Measurements from ENCODE around the gene BABAM2. TPM values are rescaled to one million over a fixed set of nuclear protein-coding genes. Genes with fewer than 3 reads are reported as not detected.

BABAM2 gene
- total and polyA plus RNA-seq, 2 experiments from 2014 or later, result 17.8 to 21.5 TPM

DNA sequence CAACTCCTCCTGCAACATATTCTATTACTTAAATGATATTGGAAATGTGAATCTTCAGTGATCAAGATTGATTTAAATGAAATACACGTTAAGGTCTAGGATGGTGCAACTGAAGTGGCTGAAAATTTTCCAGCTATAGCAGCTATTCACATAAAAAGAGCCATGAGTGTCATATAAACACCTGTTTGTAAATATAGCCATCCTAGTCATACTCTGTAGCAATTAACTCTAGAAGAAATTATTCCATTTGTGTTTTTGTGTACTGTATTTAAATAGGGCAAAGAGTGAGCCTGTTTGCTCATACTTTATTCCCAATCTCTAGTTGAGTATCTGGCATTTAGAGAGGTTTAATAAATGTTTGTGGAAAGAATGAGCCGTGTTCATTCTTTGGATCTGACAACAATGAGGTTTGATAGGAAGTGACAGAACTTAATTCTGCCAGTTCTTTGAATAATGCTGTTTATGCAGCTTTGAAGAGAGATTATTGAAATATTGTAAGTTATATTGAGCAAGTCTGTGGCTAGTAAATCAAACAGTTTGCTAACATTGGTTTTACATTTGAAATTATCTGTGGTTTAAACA, 49.7 kb downstream of the BABAM2 start (continued):
- TF ChIP-seq, protein P1, sequence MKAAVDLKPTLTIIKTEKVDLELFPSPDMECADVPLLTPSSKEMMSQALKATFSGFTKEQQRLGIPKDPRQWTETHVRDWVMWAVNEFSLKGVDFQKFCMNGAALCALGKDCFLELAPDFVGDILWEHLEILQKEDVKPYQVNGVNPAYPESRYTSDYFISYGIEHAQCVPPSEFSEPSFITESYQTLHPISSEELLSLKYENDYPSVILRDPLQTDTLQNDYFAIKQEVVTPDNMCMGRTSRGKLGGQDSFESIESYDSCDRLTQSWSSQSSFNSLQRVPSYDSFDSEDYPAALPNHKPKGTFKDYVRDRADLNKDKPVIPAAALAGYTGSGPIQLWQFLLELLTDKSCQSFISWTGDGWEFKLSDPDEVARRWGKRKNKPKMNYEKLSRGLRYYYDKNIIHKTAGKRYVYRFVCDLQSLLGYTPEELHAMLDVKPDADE (IDR thresholded peaks at IDR 0.05), result no peak
- TF ChIP-seq, protein P2, sequence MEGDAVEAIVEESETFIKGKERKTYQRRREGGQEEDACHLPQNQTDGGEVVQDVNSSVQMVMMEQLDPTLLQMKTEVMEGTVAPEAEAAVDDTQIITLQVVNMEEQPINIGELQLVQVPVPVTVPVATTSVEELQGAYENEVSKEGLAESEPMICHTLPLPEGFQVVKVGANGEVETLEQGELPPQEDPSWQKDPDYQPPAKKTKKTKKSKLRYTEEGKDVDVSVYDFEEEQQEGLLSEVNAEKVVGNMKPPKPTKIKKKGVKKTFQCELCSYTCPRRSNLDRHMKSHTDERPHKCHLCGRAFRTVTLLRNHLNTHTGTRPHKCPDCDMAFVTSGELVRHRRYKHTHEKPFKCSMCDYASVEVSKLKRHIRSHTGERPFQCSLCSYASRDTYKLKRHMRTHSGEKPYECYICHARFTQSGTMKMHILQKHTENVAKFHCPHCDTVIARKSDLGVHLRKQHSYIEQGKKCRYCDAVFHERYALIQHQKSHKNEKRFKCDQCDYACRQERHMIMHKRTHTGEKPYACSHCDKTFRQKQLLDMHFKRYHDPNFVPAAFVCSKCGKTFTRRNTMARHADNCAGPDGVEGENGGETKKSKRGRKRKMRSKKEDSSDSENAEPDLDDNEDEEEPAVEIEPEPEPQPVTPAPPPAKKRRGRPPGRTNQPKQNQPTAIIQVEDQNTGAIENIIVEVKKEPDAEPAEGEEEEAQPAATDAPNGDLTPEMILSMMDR (conservative IDR thresholded peaks at IDR 0.05; ENCODE audit: low read depth in 2 of 2), result no peak
- TF ChIP-seq JUNB (IDR thresholded peaks at IDR 0.05; ENCODE audit: unreplicated experiment), result no peak
- TF ChIP-seq NANOG (IDR thresholded peaks at IDR 0.05; ENCODE audit: borderline replicate concordance), result no peak
- TF ChIP-seq ZNF114 (CRISPR knock-in tag; IDR thresholded peaks at IDR 0.05), result no peak
- no peak for TF ChIP-seq STAT1 (IDR thresholded peaks at IDR 0.05; ENCODE audit: unreplicated experiment)
- no peak for TF ChIP-seq CREB1 (CRISPR knock-in tag; IDR thresholded peaks at IDR 0.05; ENCODE audit: low read depth)

DNA sequence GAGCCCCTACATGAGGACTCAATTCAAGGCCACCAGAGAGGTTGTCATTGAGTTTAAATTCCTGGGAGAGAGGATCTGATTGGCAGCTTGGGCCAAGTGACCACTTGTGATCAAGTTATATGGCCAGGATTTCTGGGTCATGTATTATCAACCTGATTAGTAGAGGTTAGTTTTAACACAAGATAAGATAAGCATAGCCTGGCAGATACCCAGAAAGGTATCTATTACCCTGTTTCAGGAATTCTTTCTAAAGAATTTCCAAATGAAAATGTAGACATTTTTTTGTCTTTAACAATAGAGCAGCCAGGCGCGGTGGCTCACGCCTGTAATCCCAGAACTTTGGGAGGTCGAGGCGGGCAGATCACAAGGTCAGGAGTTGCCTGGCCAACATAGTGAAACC, 50.5 kb downstream of the BABAM2 start:
- Histone ChIP-seq H3K4me3 (no peak overlapping the region), H3K27me3 (ENCODE audit: insufficient read depth) (peaks cover 26% of the 10 kb centered on the region), H3K4me2 (no peak overlapping the region), H4K20me1 (replicated peaks; ENCODE audit: insufficient read depth) (peaks cover 7% of the 10 kb centered on the region; the same call in 1 of the 2 replicates), H3K9me2 (ENCODE audit: insufficient read depth) (no peaks in the 10 kb centered on the region), H3F3A (replicated peaks; ENCODE audit: low read depth) (no peaks in the 10 kb centered on the region), H3K27ac (ENCODE audit: low read depth) (no peak overlapping the region), H2AFZ (no peak overlapping the region), H3K4me1 (ENCODE audit: insufficient read depth) (peaks cover 6% of the 10 kb centered on the region), H3K36me3 (ENCODE audit: insufficient read depth) (no peaks in the 10 kb centered on the region), H3K79me2 (replicated peaks; ENCODE audit: insufficient read depth) (no peaks in the 10 kb centered on the region)
- peaks cover 9% of the 10 kb centered on the region; the same call in 2 of the 3 replicates for H3K4me1 Mint-ChIP-seq
- H3K27me3 Mint-ChIP-seq (ENCODE audit: insufficient read depth, low read depth, poor library complexity), result peaks cover 10% of the 10 kb centered on the region
- H3K27ac Mint-ChIP-seq, result no peak overlapping the region
- H3K9me3 Mint-ChIP-seq, result no peaks in the 10 kb centered on the region
- no peak for ATAC-seq
- DNase-seq (ENCODE audit: low spot score), result no peak
- no peaks in the 10 kb centered on the region; the same call in 2 of the 3 replicates for H3K36me3 Mint-ChIP-seq (ENCODE audit: low read depth)
- H3K4me3 Mint-ChIP-seq, result no peak overlapping the region
- TF ChIP-seq NANOG (IDR thresholded peaks at IDR 0.05; ENCODE audit: borderline replicate concordance) (no peak), JUNB (IDR thresholded peaks at IDR 0.05; ENCODE audit: unreplicated experiment) (no peak), ZNF114 (CRISPR knock-in tag; IDR thresholded peaks at IDR 0.05) (no peak), POLR2AphosphoS5 (IDR thresholded peaks at IDR 0.05; ENCODE audit: low read depth) (no peak), ZNF331 (CRISPR knock-in tag; IDR thresholded peaks at IDR 0.05; ENCODE audit: low read depth) (no peak), EZH2phosphoT487 (IDR thresholded peaks at IDR 0.05; ENCODE audit: unreplicated experiment) (no peak), EZH2 (IDR thresholded peaks at IDR 0.05; ENCODE audit: low read depth, unreplicated experiment) (no peak)
- TF ChIP-seq, protein P3, sequence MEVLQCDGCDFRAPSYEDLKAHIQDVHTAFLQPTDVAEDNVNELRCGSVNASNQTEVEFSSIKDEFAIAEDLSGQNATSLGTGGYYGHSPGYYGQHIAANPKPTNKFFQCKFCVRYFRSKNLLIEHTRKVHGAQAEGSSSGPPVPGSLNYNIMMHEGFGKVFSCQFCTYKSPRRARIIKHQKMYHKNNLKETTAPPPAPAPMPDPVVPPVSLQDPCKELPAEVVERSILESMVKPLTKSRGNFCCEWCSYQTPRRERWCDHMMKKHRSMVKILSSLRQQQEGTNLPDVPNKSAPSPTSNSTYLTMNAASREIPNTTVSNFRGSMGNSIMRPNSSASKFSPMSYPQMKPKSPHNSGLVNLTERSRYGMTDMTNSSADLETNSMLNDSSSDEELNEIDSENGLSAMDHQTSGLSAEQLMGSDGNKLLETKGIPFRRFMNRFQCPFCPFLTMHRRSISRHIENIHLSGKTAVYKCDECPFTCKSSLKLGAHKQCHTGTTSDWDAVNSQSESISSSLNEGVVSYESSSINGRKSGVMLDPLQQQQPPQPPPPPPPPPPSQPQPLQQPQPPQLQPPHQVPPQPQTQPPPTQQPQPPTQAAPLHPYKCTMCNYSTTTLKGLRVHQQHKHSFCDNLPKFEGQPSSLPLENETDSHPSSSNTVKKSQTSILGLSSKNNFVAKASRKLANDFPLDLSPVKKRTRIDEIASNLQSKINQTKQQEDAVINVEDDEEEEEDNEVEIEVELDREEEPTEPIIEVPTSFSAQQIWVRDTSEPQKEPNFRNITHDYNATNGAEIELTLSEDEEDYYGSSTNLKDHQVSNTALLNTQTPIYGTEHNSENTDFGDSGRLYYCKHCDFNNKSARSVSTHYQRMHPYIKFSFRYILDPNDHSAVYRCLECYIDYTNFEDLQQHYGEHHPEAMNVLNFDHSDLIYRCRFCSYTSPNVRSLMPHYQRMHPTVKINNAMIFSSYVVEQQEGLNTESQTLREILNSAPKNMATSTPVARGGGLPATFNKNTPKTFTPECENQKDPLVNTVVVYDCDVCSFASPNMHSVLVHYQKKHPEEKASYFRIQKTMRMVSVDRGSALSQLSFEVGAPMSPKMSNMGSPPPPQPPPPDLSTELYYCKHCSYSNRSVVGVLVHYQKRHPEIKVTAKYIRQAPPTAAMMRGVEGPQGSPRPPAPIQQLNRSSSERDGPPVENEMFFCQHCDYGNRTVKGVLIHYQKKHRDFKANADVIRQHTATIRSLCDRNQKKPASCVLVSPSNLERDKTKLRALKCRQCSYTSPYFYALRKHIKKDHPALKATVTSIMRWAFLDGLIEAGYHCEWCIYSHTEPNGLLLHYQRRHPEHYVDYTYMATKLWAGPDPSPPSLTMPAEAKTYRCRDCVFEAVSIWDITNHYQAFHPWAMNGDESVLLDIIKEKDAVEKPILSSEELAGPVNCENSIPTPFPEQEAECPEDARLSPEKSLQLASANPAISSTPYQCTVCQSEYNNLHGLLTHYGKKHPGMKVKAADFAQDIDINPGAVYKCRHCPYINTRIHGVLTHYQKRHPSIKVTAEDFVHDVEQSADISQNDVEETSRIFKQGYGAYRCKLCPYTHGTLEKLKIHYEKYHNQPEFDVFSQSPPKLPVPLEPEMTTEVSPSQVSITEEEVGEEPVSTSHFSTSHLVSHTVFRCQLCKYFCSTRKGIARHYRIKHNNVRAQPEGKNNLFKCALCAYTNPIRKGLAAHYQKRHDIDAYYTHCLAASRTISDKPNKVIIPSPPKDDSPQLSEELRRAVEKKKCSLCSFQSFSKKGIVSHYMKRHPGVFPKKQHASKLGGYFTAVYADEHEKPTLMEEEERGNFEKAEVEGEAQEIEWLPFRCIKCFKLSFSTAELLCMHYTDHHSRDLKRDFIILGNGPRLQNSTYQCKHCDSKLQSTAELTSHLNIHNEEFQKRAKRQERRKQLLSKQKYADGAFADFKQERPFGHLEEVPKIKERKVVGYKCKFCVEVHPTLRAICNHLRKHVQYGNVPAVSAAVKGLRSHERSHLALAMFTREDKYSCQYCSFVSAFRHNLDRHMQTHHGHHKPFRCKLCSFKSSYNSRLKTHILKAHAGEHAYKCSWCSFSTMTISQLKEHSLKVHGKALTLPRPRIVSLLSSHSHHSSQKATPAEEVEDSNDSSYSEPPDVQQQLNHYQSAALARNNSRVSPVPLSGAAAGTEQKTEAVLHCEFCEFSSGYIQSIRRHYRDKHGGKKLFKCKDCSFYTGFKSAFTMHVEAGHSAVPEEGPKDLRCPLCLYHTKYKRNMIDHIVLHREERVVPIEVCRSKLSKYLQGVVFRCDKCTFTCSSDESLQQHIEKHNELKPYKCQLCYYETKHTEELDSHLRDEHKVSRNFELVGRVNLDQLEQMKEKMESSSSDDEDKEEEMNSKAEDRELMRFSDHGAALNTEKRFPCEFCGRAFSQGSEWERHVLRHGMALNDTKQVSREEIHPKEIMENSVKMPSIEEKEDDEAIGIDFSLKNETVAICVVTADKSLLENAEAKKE (CRISPR knock-in tag; IDR thresholded peaks at IDR 0.05), result no peak
- TF ChIP-seq, protein P2 (conservative IDR thresholded peaks at IDR 0.05; ENCODE audit: low read depth in 2 of 2), result no peak
